HEK293 (cell line): Measurements from ENCODE around the gene LIN52.

Experiments
- CTCF ChIA-PET: fragments of 350-600 bp; formaldehyde crosslinking; extraction: SDS; loops from one replicate; lab custom pipeline; 2021; ENCODE audit warnings: antibody characterized with exemption; lab: Yijun Ruan, JAX
- POLR2A ChIA-PET: fragments of 300-600 bp; formaldehyde crosslinking; extraction: SDS; loops from one replicate; lab custom pipeline; 2020; ENCODE audit warnings: antibody characterized with exemption, inconsistent platforms; lab: Yijun Ruan, JAX
- H3K27ac ChIP-seq: fragments of 200-500 bp; sonication (Bioruptor generic); 2 replicates; pipeline ENCODE4 v1.5.1; 2014; ENCODE audit warnings: low read depth, low read length, control low read depth, inconsistent platforms; ENCODE audit errors: extremely low read depth
- H3K36me3 ChIP-seq, 2 experiments: fragments of 200-500 bp in 1 of 2; sonication (Bioruptor generic) in 1 of 2; 1 replicate in 1 of 2; 2 replicates in 1 of 2; pipeline ENCODE4 v1.5.1; 2014 to 2017; ENCODE audit warnings: inconsistent platforms in 2 of 2, low read length in 2 of 2; ENCODE audit not compliant: control insufficient read depth in 2 of 2, insufficient read depth in 1 of 2
- H3K4me1 ChIP-seq: fragments of 200-500 bp; sonication (Bioruptor generic); 2 replicates; pipeline ENCODE4 v1.5.1; 2014; ENCODE audit warnings: mild to moderate bottlenecking, low read length, inconsistent platforms; ENCODE audit not compliant: control insufficient read depth, insufficient read depth
- H3K4me3 ChIP-seq: 2 replicates; pipeline ENCODE4 v1.5.1; 2011; ENCODE audit warnings: low read depth, mild to moderate bottlenecking, control low read depth, low read length, moderate library complexity
- H3K9me3 ChIP-seq: fragments of 200-500 bp; sonication (Bioruptor generic); 2 replicates; pipeline ENCODE4 v1.5.1; 2014; ENCODE audit warnings: low read depth, low read length, inconsistent platforms; ENCODE audit not compliant: control insufficient read depth, insufficient read depth
- BCL11A ChIP-seq: fragments of 450-650 bp; formaldehyde crosslinking; IDR thresholded peaks from 2 replicates; pipeline ENCODE4 v1.5.1; 2016; ENCODE audit warnings: low read depth, missing biosample characterization, missing genetic modification characterization
- FEZF1 ChIP-seq: fragments of 450-650 bp; formaldehyde crosslinking; IDR thresholded peaks from 2 replicates; pipeline ENCODE4 v1.5.1; 2016; ENCODE audit warnings: missing biosample characterization, missing genetic modification characterization
- IKZF3 ChIP-seq: fragments of 450-650 bp; IDR thresholded peaks from 2 replicates; pipeline ENCODE4 v1.5.0; 2018; ENCODE audit warnings: missing biosample characterization, mild to moderate bottlenecking, missing genetic modification characterization, moderate library complexity
- OSR2 ChIP-seq: fragments of 450-650 bp; formaldehyde crosslinking; IDR thresholded peaks from 2 replicates; pipeline ENCODE4 v1.5.1; 2016; ENCODE audit warnings: missing biosample characterization, missing genetic modification characterization
- PRDM10 ChIP-seq: fragments of 450-650 bp; formaldehyde crosslinking; IDR thresholded peaks from 2 replicates; pipeline ENCODE4 v1.5.1; 2016; ENCODE audit warnings: missing biosample characterization, missing genetic modification characterization
- PRDM6 ChIP-seq: fragments of 450-650 bp; formaldehyde crosslinking; IDR thresholded peaks from 2 replicates; pipeline ENCODE4 v1.5.1; 2017; ENCODE audit warnings: missing biosample characterization, missing genetic modification characterization
- SALL2 ChIP-seq: fragments of 450-650 bp; formaldehyde crosslinking; IDR thresholded peaks from 2 replicates; pipeline ENCODE4 v1.5.0; 2017; ENCODE audit warnings: missing biosample characterization, mild to moderate bottlenecking, missing genetic modification characterization, borderline replicate concordance
- ZBTB49 ChIP-seq: fragments of 450-650 bp; formaldehyde crosslinking; IDR thresholded peaks from 2 replicates; pipeline ENCODE4 v1.5.1; 2016; ENCODE audit warnings: missing biosample characterization, missing genetic modification characterization, low read depth
- ZFHX2 ChIP-seq: fragments of 450-650 bp; formaldehyde crosslinking; conservative IDR thresholded peaks from 2 replicates; pipeline ENCODE4 v1.5.1; 2016; ENCODE audit warnings: missing biosample characterization, missing genetic modification characterization
- ZNF114 ChIP-seq: fragments of 450-650 bp; formaldehyde crosslinking; IDR thresholded peaks from 2 replicates; pipeline ENCODE4 v1.5.0; 2017; ENCODE audit warnings: missing biosample characterization, missing genetic modification characterization
- ZNF140 ChIP-seq: fragments of 450-650 bp; formaldehyde crosslinking; IDR thresholded peaks from 2 replicates; pipeline ENCODE4 v1.5.1; 2016; ENCODE audit warnings: missing biosample characterization, missing genetic modification characterization
- ZNF184 ChIP-seq: fragments of 450-650 bp; IDR thresholded peaks from 2 replicates; pipeline ENCODE4 v1.5.1; 2018; ENCODE audit warnings: missing biosample characterization, mild to moderate bottlenecking, missing genetic modification characterization
- ZNF362 ChIP-seq: fragments of 450-650 bp; formaldehyde crosslinking; IDR thresholded peaks from 2 replicates; pipeline ENCODE4 v1.5.1; 2016; ENCODE audit warnings: missing biosample characterization, missing genetic modification characterization
- ZNF366 ChIP-seq: fragments of 450-650 bp; formaldehyde crosslinking; conservative IDR thresholded peaks from 2 replicates; pipeline ENCODE4 v1.5.1; 2016; ENCODE audit warnings: missing biosample characterization, missing genetic modification characterization
- ZNF398 ChIP-seq: fragments of 450-650 bp; formaldehyde crosslinking; IDR thresholded peaks from 2 replicates; pipeline ENCODE4 v1.5.1; 2017; ENCODE audit warnings: missing biosample characterization, missing genetic modification characterization
- ZNF488 ChIP-seq: fragments of 450-650 bp; formaldehyde crosslinking; IDR thresholded peaks from 2 replicates; pipeline ENCODE4 v1.5.1; 2016; ENCODE audit warnings: missing biosample characterization, missing genetic modification characterization
- ZNF514 ChIP-seq: fragments of 450-650 bp; formaldehyde crosslinking; IDR thresholded peaks from 2 replicates; pipeline ENCODE4 v1.5.1; 2016; ENCODE audit warnings: missing biosample characterization, missing genetic modification characterization
- ZNF585B ChIP-seq: fragments of 450-650 bp; formaldehyde crosslinking; IDR thresholded peaks from 2 replicates; pipeline ENCODE4 v1.5.1; 2016; ENCODE audit warnings: missing biosample characterization, missing genetic modification characterization
- ZNF777 ChIP-seq: fragments of 450-650 bp; formaldehyde crosslinking; IDR thresholded peaks from 2 replicates; pipeline ENCODE4 v1.5.1; 2017; ENCODE audit warnings: missing biosample characterization, missing genetic modification characterization, borderline replicate concordance
- ZXDB ChIP-seq: fragments of 450-650 bp; formaldehyde crosslinking; IDR thresholded peaks from 2 replicates; pipeline ENCODE4 v1.5.1; 2016; ENCODE audit warnings: missing biosample characterization, missing genetic modification characterization

Gene LIN52

GRCh38 chr14:74134484-74134883, 49.7 kb downstream of the LIN52 start (continued):
- TF ChIP-seq SALL2 (tag by site-specific recombination) (no peak), ZNF114 (tag by site-specific recombination) (no peak), ZNF777 (tag by site-specific recombination) (no peak)

- POLR2A ChIA-PET = no interaction called here
- CTCF ChIA-PET = interaction anchor here (0.7 to 1.2 kb wide), 3 partner anchors 23 to 122 kb away, joined by 3 to 7 read pairs (median 4); no protein-coding TSS in a partner anchor
Observed at GRCh38 chr14:74135426-74135825, 50.7 kb downstream of the LIN52 start.

GRCh38 chr14:74140374-74140850, 55.7 kb downstream of the LIN52 start:
- Histone ChIP-seq H3K9me3 (no peaks in the 10 kb centered on the region), H3K4me3 (no peak overlapping the region), H3K36me3 (no peaks in the 10 kb centered on the region), H3K4me1 (peaks cover 55% of the 10 kb centered on the region), H3K27ac (0 out of 2 replicates have a peak overlapping the region, but pooled peaks have one; percentile 3)
- POLR2A ChIA-PET = no interaction called here
- CTCF ChIA-PET = interaction anchor here (1.0 to 3.6 kb wide), 3 partner anchors 78 to 154 kb away, joined by 3 to 13 read pairs (median 3); no protein-coding TSS in a partner anchor
- TF ChIP-seq ZBTB49 (tag by site-specific recombination) (no peak), ZNF514 (tag by site-specific recombination) (no peak), ZNF140 (tag by site-specific recombination) (no peak), BCL11A (tag by site-specific recombination) (peak; percentile 93), ZNF488 (tag by site-specific recombination) (peak; percentile 88; the same call in 1 of the 2 replicates), ZNF184 (peak; percentile 68; the same call in 1 of the 2 replicates), PRDM10 (tag by site-specific recombination) (peak; percentile 79), ZNF362 (tag by site-specific recombination) (no peak)

More at GRCh38 chr14:74135426-74135825, 50.7 kb downstream of the LIN52 start:
- H3K4me3 ChIP-seq = no peak overlapping the region
- H3K36me3 ChIP-seq = no peaks in the 10 kb centered on the region
- peaks cover 41% of the 10 kb centered on the region for H3K4me1 ChIP-seq
- TF ChIP-seq OSR2 (tag by site-specific recombination) (0 out of 2 replicates have a peak, but pooled peaks have one; percentile 9), PRDM6 (tag by site-specific recombination) (peak; percentile 63), ZNF585B (tag by site-specific recombination) (no peak), FEZF1 (tag by site-specific recombination) (peak; percentile 57), IKZF3 (no peak), ZNF366 (tag by site-specific recombination) (0 out of 2 replicates have a peak, but pooled peaks have one; percentile 32), ZNF398 (no peak), ZFHX2 (peak; percentile 49), ZXDB (tag by site-specific recombination) (peak; percentile 39; the same call in 1 of the 2 replicates)
- no peaks in the 10 kb centered on the region for H3K9me3 ChIP-seq
- H3K27ac ChIP-seq = no peak overlapping the region; the same call in 1 of the 2 replicates
